Measurements from ENCODE around the gene IPMK.
A peak's percentile ranks its signal among the peaks of the same experiment; 100 is the strongest.
"Not testable (repeated sequence)": the region's sequence is repeated elsewhere in the genome, so short reads cannot be mapped to it uniquely, and the experiment has no call there.

IPMK gene

GRCh38 chr10:58220769-58221451 is 46.8 kb downstream of the IPMK start:
- DNase-seq: peak; percentile 57

GRCh38 chr10:58219875-58220274 is 47.8 kb downstream of the IPMK start:
- DNase-seq: peak; percentile 31

GRCh38 chr10:58217612-58218011 is 50.1 kb downstream of the IPMK start:
- peak; percentile 41 for DNase-seq

GRCh38 chr10:58212622-58213021 is 55.1 kb downstream of the IPMK start:
- no peak for DNase-seq

- no peak for DNase-seq
These were observed 57.5 kb downstream of the IPMK start for GRCh38 chr10:58210160-58210559.

GRCh38 chr10:58209669-58210068 is 58.0 kb downstream of the IPMK start:
- DNase-seq: peak; percentile 8

GRCh38 chr10:58206251-58206650 is 61.4 kb downstream of the IPMK start:
- no peak for DNase-seq

GRCh38 chr10:58201704-58202103 is 66.0 kb downstream of the IPMK start:
- no peak for DNase-seq

- DNase-seq: peak; percentile 5
These were observed 78.4 kb downstream of the IPMK start for GRCh38 chr10:58189269-58189668.

GRCh38 chr10:58184120-58184670 is 83.5 kb downstream of the IPMK start:
- DNase-seq: no peak

- peak; percentile 15 for DNase-seq
These were observed 87.0 kb downstream of the IPMK start for GRCh38 chr10:58180666-58181065.

- DNase-seq: no peak
These were observed 88.5 kb downstream of the IPMK start for GRCh38 chr10:58179238-58179637.

GRCh38 chr10:58178811-58179210 is 88.9 kb downstream of the IPMK start:
- DNase-seq: peak; percentile 26

- peak; percentile 15 for DNase-seq
These were observed 90.2 kb downstream of the IPMK start for GRCh38 chr10:58177362-58177947.

GRCh38 chr10:58175990-58176900 is 91.4 kb downstream of the IPMK start:
- DNase-seq: peak; percentile 17

GRCh38 chr10:58174831-58175230 is 92.9 kb downstream of the IPMK start:
- no peak for DNase-seq

GRCh38 chr10:58173391-58173790 is 94.3 kb downstream of the IPMK start:
- no peak for DNase-seq

- no peak for DNase-seq
These were observed 96.5 kb downstream of the IPMK start for GRCh38 chr10:58171146-58171545.

GRCh38 chr10:58164517-58164916 is 103.2 kb downstream of the IPMK start:
- DNase-seq: no peak

- peak; percentile 36 for DNase-seq
These were observed 108.9 kb downstream of the IPMK start for GRCh38 chr10:58158806-58159205.

GRCh38 chr10:58157076-58157766 is 110.5 kb downstream of the IPMK start:
- DNase-seq: peak; percentile 96

- not testable (repeated sequence) for DNase-seq
These were observed 111.8 kb downstream of the IPMK start for GRCh38 chr10:58155941-58156340.

- DNase-seq: no peak
These were observed 113.9 kb downstream of the IPMK start for GRCh38 chr10:58153751-58154150.

Data from EL (cell line).